Forelimb muscle (tissue), 1 donor: ENCODE measurements around the gene RAET1L. TPM values are rescaled to one million over a fixed set of nuclear protein-coding genes. Genes with fewer than 3 reads are reported as not detected.
"Not testable (repeated sequence)": the region's sequence is repeated elsewhere in the genome, so short reads cannot be mapped to it uniquely, and the experiment has no call there.

Experiments
- DNase-seq: peaks from one replicate; pipeline ENCODE4 v3.0.0-alpha.2; 2013; ENCODE audit warnings: low read depth
- polyA plus RNA-seq: library from polyadenylated mRNA; unstranded; fragments of 120-200 nt; gene quantifications from one replicate; pipeline ENCODE4 v1.2.1, GENCODE V29; 2013; ENCODE audit not compliant: insufficient read length

RAET1L gene
- polyA plus RNA-seq, 1 donor: not detected

GRCh38 chr6:150016324-150017185 lies 8.8 kb downstream of the RAET1L start:
- no peak for DNase-seq

GRCh38 chr6:150015281-150016001 lies 9.9 kb downstream of the RAET1L start:
- DNase-seq: not testable (repeated sequence)

GRCh38 chr6:150014623-150015280 lies 10.6 kb downstream of the RAET1L start:
- not testable (repeated sequence) for DNase-seq

- DNase-seq: not testable (repeated sequence)
These were observed 11.3 kb downstream of the RAET1L start for GRCh38 chr6:150013785-150014622.

GRCh38 chr6:150012846-150013784 lies 12.2 kb downstream of the RAET1L start:
- DNase-seq: not testable (repeated sequence)

GRCh38 chr6:150008588-150008987 lies 16.7 kb downstream of the RAET1L start:
- DNase-seq: no peak

GRCh38 chr6:150006961-150007464 lies 18.3 kb downstream of the RAET1L start:
- DNase-seq: no peak

- no peak for DNase-seq
These were observed 19.3 kb downstream of the RAET1L start for GRCh38 chr6:150005761-150006651.

GRCh38 chr6:150004783-150005717 lies 20.3 kb downstream of the RAET1L start:
- DNase-seq: peak; percentile 70

- DNase-seq: no peak
These were observed 21.1 kb downstream of the RAET1L start for GRCh38 chr6:150004101-150004782.

- DNase-seq: not testable (repeated sequence)
These were observed 21.7 kb downstream of the RAET1L start for GRCh38 chr6:150003599-150003998.

- DNase-seq: no peak
These were observed 22.6 kb downstream of the RAET1L start for GRCh38 chr6:150002710-150003109.

- DNase-seq: no peak
These were observed 23.9 kb downstream of the RAET1L start for GRCh38 chr6:150001295-150002008.

- no peak for DNase-seq
These were observed 25.7 kb downstream of the RAET1L start for GRCh38 chr6:149999636-150000035.

- DNase-seq: no peak
These were observed 29.4 kb downstream of the RAET1L start for GRCh38 chr6:149995971-149996370.

- no peak for DNase-seq
These were observed 30.0 kb downstream of the RAET1L start for GRCh38 chr6:149995235-149995750.
